Progenitor cell of endocrine pancreas (in vitro differentiated cells): Measurements from ENCODE around the gene LANCL2. TPM values are rescaled to one million over a fixed set of nuclear protein-coding genes. Genes with fewer than 3 reads are reported as not detected.

Source experiments
- DNase-seq: peaks from one replicate; pipeline ENCODE4 v3.0.0; 2021; ENCODE audit warnings: low spot score; ENCODE audit not compliant: unreplicated experiment
- H3K27ac Mint-ChIP-seq: 2 replicates; pipeline ENCODE4 v1.8.0; 2021; ENCODE audit warnings: mild to moderate bottlenecking, moderate library complexity, mixed read lengths
- H3K27me3 Mint-ChIP-seq: 2 replicates; pipeline ENCODE4 v1.8.0; 2021; ENCODE audit warnings: mixed read lengths
- H3K36me3 Mint-ChIP-seq: 2 replicates; pipeline ENCODE4 v1.8.0; 2022; ENCODE audit warnings: mixed read lengths; ENCODE audit not compliant: insufficient read depth
- H3K4me1 Mint-ChIP-seq: 2 replicates; pipeline ENCODE4 v1.8.0; 2021; ENCODE audit warnings: low read depth, mixed read lengths
- H3K4me3 Mint-ChIP-seq: 2 replicates; pipeline ENCODE4 v1.8.0; 2021; ENCODE audit warnings: low read depth, mild to moderate bottlenecking, moderate library complexity, mixed read lengths
- H3K9me3 Mint-ChIP-seq: 2 replicates; pipeline ENCODE4 v1.8.0; 2021; ENCODE audit warnings: low read depth, mixed read lengths
- total RNA-seq: library from RNA; stranded (reverse); gene quantifications from 2 replicates; pipeline ENCODE4 v1.2.1, GENCODE V29; 2021
- TF ChIP-seq, protein P1 (sequence below): fragments of 200-600 bp; sonication (generic); IDR thresholded peaks from one replicate; pipeline ENCODE4 v1.5.0; 2021; ENCODE audit warnings: antibody characterized with exemption, mild to moderate bottlenecking; ENCODE audit not compliant: unreplicated experiment

The LANCL2 gene
- total RNA-seq, 1 donor from 2014 or later = 21.0 TPM

DNA sequence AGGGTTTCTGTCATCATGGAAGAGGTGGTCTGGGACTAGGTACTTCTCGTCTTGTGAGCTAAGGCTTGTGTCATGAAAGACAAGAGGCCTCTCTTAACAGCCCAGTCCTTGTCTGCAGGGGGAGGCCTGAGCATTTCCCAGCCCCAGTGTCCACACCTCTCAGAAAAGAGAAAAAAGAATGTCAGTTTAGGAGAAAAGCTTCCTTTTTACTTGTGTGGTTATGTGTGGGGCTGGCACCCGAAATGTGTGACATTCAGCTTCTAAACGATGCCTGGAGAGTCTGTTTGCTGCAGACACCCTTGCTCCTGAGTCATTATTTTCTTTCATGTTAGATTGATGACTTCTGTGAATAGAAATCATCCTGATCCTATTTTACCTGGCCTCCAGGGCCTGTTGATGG is 67.4 kb downstream of the LANCL2 start:
- Mint-ChIP-seq H3K36me3 (no peaks in the 10 kb centered on the region), H3K4me3 (no peak overlapping the region), H3K27me3 (no peaks in the 10 kb centered on the region), H3K27ac (no peak overlapping the region), H3K9me3 (no peaks in the 10 kb centered on the region), H3K4me1 (no peaks in the 10 kb centered on the region)
- TF ChIP-seq, protein P1, sequence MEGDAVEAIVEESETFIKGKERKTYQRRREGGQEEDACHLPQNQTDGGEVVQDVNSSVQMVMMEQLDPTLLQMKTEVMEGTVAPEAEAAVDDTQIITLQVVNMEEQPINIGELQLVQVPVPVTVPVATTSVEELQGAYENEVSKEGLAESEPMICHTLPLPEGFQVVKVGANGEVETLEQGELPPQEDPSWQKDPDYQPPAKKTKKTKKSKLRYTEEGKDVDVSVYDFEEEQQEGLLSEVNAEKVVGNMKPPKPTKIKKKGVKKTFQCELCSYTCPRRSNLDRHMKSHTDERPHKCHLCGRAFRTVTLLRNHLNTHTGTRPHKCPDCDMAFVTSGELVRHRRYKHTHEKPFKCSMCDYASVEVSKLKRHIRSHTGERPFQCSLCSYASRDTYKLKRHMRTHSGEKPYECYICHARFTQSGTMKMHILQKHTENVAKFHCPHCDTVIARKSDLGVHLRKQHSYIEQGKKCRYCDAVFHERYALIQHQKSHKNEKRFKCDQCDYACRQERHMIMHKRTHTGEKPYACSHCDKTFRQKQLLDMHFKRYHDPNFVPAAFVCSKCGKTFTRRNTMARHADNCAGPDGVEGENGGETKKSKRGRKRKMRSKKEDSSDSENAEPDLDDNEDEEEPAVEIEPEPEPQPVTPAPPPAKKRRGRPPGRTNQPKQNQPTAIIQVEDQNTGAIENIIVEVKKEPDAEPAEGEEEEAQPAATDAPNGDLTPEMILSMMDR = no peak
- no peak for DNase-seq

DNA sequence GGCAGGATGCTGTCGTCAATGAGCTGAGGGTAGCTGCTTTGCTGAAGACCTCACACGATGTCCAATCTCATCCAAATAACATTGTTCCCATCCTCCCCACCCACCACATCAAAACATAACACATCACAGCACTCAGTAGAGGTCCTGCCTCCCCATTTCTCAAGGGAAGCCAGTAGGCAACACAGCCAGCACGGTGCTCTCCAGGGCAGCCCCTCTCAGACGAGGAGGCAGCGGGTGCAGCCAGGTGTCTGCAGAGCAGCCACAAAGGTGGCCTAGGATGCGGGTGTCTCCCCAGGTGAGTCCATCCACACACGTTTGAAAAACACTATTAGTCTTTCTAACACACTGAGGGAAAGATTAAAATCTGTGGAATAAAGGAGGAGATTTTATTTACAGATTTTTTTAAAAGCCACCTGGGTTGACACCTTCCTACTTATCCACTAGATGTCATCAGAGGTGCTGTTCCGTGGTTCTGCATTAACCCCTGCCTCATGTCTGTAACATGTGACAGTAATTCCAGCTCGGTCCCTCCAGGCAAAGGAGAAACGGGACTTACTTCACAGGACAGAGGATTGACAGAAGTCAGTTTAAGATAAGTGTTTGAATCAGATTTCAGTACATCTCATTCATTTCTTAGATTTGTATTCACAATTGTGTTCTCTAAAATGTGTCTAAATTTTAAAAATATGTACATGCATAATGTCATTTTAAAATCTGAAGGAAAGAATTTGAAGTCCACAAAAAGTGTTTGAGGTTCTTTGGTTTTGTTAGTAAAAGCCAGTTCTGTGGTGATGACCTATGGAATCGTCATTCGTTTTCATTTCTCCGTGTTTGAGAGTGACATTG is 68.0 kb downstream of the LANCL2 start:
- Mint-ChIP-seq H3K9me3 (no peaks in the 10 kb centered on the region), H3K36me3 (no peaks in the 10 kb centered on the region), H3K4me3 (no peak overlapping the region), H3K27me3 (no peaks in the 10 kb centered on the region), H3K4me1 (peaks cover 1% of the 10 kb centered on the region), H3K27ac (no peak overlapping the region)
- DNase-seq = no peak
- TF ChIP-seq, protein P1 = peak; percentile 58

DNA sequence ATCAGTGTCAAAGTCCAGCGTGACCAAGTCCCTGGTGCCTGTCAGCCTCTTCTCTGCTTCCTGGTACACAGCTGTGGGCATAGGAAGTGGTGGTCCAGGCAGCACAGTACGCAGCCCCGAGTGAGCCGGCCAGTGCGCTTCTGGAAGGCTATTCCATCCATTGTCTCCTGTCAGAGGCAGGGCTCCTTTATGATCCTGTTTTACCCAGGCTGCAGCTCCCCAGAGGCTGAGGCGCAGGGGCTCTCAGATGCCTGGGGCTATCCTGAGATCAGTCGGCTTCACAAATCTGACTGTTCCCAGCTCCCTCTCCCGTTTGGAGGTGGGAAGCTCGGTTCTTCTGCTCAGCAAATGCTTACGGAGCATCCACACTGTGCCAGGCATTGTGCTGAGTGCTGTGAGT is 70.3 kb downstream of the LANCL2 start:
- TF ChIP-seq, protein P1 = no peak
- H3K4me1 Mint-ChIP-seq = peaks cover 13% of the 10 kb centered on the region
- no peak overlapping the region for H3K27ac Mint-ChIP-seq
- no peaks in the 10 kb centered on the region for H3K36me3 Mint-ChIP-seq
- no peak overlapping the region for H3K4me3 Mint-ChIP-seq
- H3K27me3 Mint-ChIP-seq = peaks cover 3% of the 10 kb centered on the region
- no peak for DNase-seq
- no peaks in the 10 kb centered on the region for H3K9me3 Mint-ChIP-seq

DNA sequence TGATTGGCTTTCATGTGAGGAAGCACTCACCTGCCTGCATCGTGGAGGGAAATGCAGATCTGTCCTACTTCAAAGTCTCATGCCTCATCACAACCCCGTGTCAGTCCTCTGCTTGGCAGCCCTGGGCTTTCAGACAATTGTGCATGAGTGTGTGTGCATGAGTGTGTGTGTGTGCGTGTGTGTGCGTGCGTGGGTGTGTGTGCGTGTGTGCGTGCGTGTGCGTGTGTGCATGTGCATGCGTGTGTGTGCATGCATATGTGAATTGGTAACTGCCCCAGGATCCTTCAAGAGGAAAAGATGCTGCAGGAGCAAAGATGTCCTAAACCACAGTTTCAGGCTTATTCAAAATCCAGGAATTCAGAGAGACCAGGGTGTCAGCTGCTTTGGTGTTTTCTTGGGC is 71.3 kb downstream of the LANCL2 start:
- DNase-seq = no peak
- Mint-ChIP-seq H3K9me3 (no peaks in the 10 kb centered on the region), H3K27ac (no peak overlapping the region), H3K4me3 (no peak overlapping the region), H3K4me1 (peaks cover 13% of the 10 kb centered on the region), H3K36me3 (no peaks in the 10 kb centered on the region), H3K27me3 (peaks cover 3% of the 10 kb centered on the region)
- TF ChIP-seq, protein P1 = no peak

DNA sequence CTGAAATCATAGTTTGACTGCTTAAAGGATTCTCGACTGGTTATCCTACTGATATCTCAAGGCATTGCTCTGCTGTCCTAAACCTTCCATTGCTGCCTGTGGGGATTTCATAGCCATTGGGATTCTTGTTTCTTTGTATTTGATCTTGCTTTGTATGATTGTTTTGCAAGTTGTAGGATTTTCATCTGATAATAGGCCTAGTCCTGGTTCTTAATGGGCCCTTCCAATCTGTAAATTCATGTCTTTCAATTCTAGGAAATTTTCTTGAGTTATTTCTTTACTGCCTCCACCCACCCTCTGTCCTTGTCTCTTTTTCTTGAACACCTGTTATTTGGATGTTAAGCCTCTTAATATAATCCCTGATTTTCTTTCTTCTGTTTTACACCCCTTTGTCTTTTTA is 72.2 kb downstream of the LANCL2 start:
- H3K27me3 Mint-ChIP-seq = peaks cover 3% of the 10 kb centered on the region

More for the DNA sequence above, 72.2 kb downstream of the LANCL2 start:
- DNase-seq = no peak
- Mint-ChIP-seq H3K4me3 (no peak overlapping the region), H3K9me3 (no peaks in the 10 kb centered on the region), H3K4me1 (peaks cover 13% of the 10 kb centered on the region), H3K36me3 (no peaks in the 10 kb centered on the region), H3K27ac (no peak overlapping the region)
- TF ChIP-seq, protein P1 = no peak
